Psoas muscle (tissue), 8 donors: Measurements from ENCODE around the gene GPS1. TPM values are rescaled to one million over a fixed set of nuclear protein-coding genes. Genes with fewer than 3 reads are reported as not detected.

Experiments
- ATAC-seq, 4 donors: fragments of 200-7000 bp; cut with Tn5 transposase; one replicate each; pipeline ENCODE4 v1.9.1; 2020; ENCODE audit warnings: moderate library complexity in 3 of 4, mild to moderate bottlenecking in 2 of 4
- DNase-seq, 2 donors: peaks; one replicate each; pipeline ENCODE4 v3.0.0-alpha.2; 2020
- H3K27ac ChIP-seq: fragments of 200-600 bp; one replicate; pipeline ENCODE4 v1.8.0; 2022
- H3K27me3 ChIP-seq, 3 donors: fragments of 200-600 bp in 1 of 3; one replicate each; pipeline versions ENCODE4 v1.6.1 to v1.8.0; 2013 to 2022; ENCODE audit warnings: low read length in 2 of 3, mild to moderate bottlenecking in 2 of 3, moderate library complexity in 1 of 3; ENCODE audit not compliant: insufficient read depth in 3 of 3
- H3K36me3 ChIP-seq, 2 donors: fragments of 200-600 bp in 1 of 2; one replicate each; pipeline versions ENCODE4 v1.6.1 to v1.8.0; 2013 to 2022; ENCODE audit warnings: low read depth in 1 of 2, mild to moderate bottlenecking in 1 of 2, moderate library complexity in 1 of 2; ENCODE audit not compliant: insufficient read depth in 1 of 2
- H3K4me1 ChIP-seq: fragments of 200-600 bp; one replicate; pipeline ENCODE4 v1.8.0; 2022
- H3K4me3 ChIP-seq: fragments of 200-600 bp; one replicate; pipeline ENCODE4 v1.8.0; 2022; ENCODE audit warnings: mild to moderate bottlenecking
- H3K9me3 ChIP-seq: fragments of 200-600 bp; one replicate; pipeline ENCODE4 v1.8.0; 2022
- CTCF ChIP-seq: fragments of 200-600 bp; IDR thresholded peaks from one replicate; pipeline ENCODE4 v1.8.0; 2022; ENCODE audit warnings: antibody characterized with exemption
- WGBS, 3 donors: extraction: QIAGEN DNeasy Blood & Tissue Kit; methylation state at CpG; one replicate each; pipeline versions ENCODE4 v1.1.6 to v1.1.7; 2013; 5-methylcytosine and 5-hydroxymethylcytosine counted together
- intact Hi-C, 2 donors: fragments of 100-400 bp; cut with DNase I; formaldehyde crosslinking; loops; one replicate each; pipeline versions ENCODE4 v1.11.0 to v1.14.2; 2022
- polyA plus RNA-seq, 3 donors: library from polyadenylated mRNA; stranded (reverse); fragments of 200-250 nt; gene quantifications; one replicate each; pipeline ENCODE4 v1.2.3, GENCODE V29; 2013
- total RNA-seq, 4 donors: library from RNA; stranded (reverse); fragmentation: NEBNext Ultra II Directional in 2 of 4; extraction: Animal tissue kit (Norgen Biotek cat#: 25700) in 2 of 4; gene quantifications; one replicate each; pipeline versions ENCODE4 v1.2.1 to v1.2.4, GENCODE V29; 2021 to 2023
- donor health status: healthy with polysubstance abuse.
- donor health status: DM: no; HTN: no; CAD: no; lungs with moderate emphysema.
- donor health status: Bipolar disorder and iron deficiency.
- donor health status: healthy.
- donor health status: DM: yes; HTN: yes; CAD: no.
- donor health status: DM: no; HTN: no; CAD: no.
- donor health status: DM: no; HTN: no; CAD: no.
- donor health status: DM: yes; HTN: yes; CAD: no.

GPS1 gene
- total and polyA plus RNA-seq, 7 donors: 87.1 to 114 (median 104) TPM

- intact Hi-C loops: no loop called here
Observed at GRCh38 chr17:82050761-82051641, 697 bp upstream of the GPS1 start.

GRCh38 chr17:82052638-82053059 lies 951 bp downstream of the GPS1 start:
- Histone ChIP-seq H3K9me3 (no peaks in the 10 kb centered on the region), H3K27me3 (no peaks in the 10 kb centered on the region), H3K27ac (no peak overlapping the region), H3K36me3 (peaks cover 0 to 64% of the 10 kb centered on the region in 2 donors), H3K4me1 (peaks cover 26% of the 10 kb centered on the region), H3K4me3 (peak overlapping the region; percentile 84)
- DNase-seq: peak; percentile 11 to 44
- TF ChIP-seq CTCF: no peak
- no peak for ATAC-seq
- intact Hi-C loops: loop anchor here in 1 of 2 donors (1.0 kb wide), 1 partner anchor 13 kb away; the partner anchor contains the start of gene DUS1L
- 22 to 27% (median 23%) methylated on average over 13 to 19 of the region's 19 CpGs for WGBS, 3 donors

More at GRCh38 chr17:82050761-82051641, 697 bp upstream of the GPS1 start:
- peak overlapping the region; percentile 67 for H3K27ac ChIP-seq
- TF ChIP-seq CTCF: no peak
- no peaks in the 10 kb centered on the region for H3K27me3 ChIP-seq
- H3K4me3 ChIP-seq: peak overlapping the region; percentile 84
- peaks cover 0 to 61% of the 10 kb centered on the region in 2 donors for H3K36me3 ChIP-seq
- ATAC-seq (peak; percentile 16 to 45 (median 29)), DNase-seq (peak; percentile 21 to 51)
- no peaks in the 10 kb centered on the region for H3K9me3 ChIP-seq
- peaks cover 26% of the 10 kb centered on the region for H3K4me1 ChIP-seq
- 10 to 21% (median 13%) methylated on average over 38 to 79 of the region's 79 CpGs for WGBS, 3 donors

GRCh38 chr17:82053130-82053529 lies 1.4 kb downstream of the GPS1 start:
- Histone ChIP-seq H3K9me3 (no peaks in the 10 kb centered on the region), H3K4me1 (peaks cover 26% of the 10 kb centered on the region), H3K4me3 (peak overlapping the region; percentile 84), H3K27ac (no peak overlapping the region), H3K36me3 (peaks cover 0 to 64% of the 10 kb centered on the region in 2 donors), H3K27me3 (no peaks in the 10 kb centered on the region)
- DNase-seq (no peak), ATAC-seq (no peak)
- intact Hi-C loops: loop anchor here in 1 of 2 donors (1.0 kb wide), 1 partner anchor 12 kb away; the partner anchor contains the start of gene DUS1L
- TF ChIP-seq CTCF: no peak
- WGBS, 3 donors: 79 to 89% (median 85%) methylated on average over 18 to 19 of the region's 19 CpGs

- no peak overlapping the region for H3K4me3 ChIP-seq
- no peak for ATAC-seq
- H3K36me3 ChIP-seq: peaks cover 0 to 65% of the 10 kb centered on the region in 2 donors
- intact Hi-C loops: loop anchor here in 1 of 2 donors (1.0 kb wide), 1 partner anchor 12 kb away; the partner anchor contains the start of gene DUS1L
- peak; percentile 10 to 53 for DNase-seq
- WGBS, 3 donors: 92 to 95% (median 93%) methylated on average over 25 to 28 of the region's 28 CpGs
- H3K9me3 ChIP-seq: no peaks in the 10 kb centered on the region
- H3K27me3 ChIP-seq: no peaks in the 10 kb centered on the region
- TF ChIP-seq CTCF: no peak
- H3K27ac ChIP-seq: no peak overlapping the region
- H3K4me1 ChIP-seq: peaks cover 26% of the 10 kb centered on the region
Observed at GRCh38 chr17:82053556-82054263, 2.0 kb downstream of the GPS1 start.
